NB4 (cell line): ENCODE data around the gene MTHFS.

Source experiments
- MYC ChIP-seq: IDR thresholded peaks from 2 replicates; pipeline ENCODE4 v1.6.1; 2011; ENCODE audit warnings: low read depth, low read length
- POLR2A ChIP-seq: IDR thresholded peaks from 2 replicates; pipeline ENCODE4 v1.6.1; 2011; ENCODE audit warnings: mild to moderate bottlenecking; ENCODE audit not compliant: insufficient read length; ENCODE audit errors: extremely low read depth
- TF ChIP-seq, protein P1 (sequence below): IDR thresholded peaks from one replicate; pipeline ENCODE4 v1.5.1; 2012; ENCODE audit warnings: low read depth, low read length
- TF ChIP-seq, protein P2 (sequence below): IDR thresholded peaks from 2 replicates; pipeline ENCODE4 v1.6.1; 2011; ENCODE audit warnings: low read depth, low read length

DNA sequence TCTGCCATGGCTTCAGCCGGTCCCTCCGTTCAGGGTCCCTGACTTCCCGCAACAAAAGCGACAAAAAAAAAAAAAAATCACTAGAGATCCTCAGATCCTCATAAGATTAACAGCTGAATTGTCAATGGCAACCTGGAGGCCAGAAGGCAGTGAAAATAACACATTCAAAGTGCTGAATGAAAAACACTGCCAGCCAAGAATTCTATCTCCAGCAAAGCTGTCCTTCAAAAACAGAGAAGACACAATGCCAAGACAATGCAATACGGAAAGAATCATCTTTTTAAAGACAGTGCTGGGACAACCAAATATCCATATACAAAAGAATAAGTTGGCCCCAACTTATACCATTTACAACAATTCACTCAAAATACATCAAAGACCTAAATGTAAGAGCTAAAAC lies 21.6 kb downstream of the MTHFS start:
- TF ChIP-seq, protein P1, sequence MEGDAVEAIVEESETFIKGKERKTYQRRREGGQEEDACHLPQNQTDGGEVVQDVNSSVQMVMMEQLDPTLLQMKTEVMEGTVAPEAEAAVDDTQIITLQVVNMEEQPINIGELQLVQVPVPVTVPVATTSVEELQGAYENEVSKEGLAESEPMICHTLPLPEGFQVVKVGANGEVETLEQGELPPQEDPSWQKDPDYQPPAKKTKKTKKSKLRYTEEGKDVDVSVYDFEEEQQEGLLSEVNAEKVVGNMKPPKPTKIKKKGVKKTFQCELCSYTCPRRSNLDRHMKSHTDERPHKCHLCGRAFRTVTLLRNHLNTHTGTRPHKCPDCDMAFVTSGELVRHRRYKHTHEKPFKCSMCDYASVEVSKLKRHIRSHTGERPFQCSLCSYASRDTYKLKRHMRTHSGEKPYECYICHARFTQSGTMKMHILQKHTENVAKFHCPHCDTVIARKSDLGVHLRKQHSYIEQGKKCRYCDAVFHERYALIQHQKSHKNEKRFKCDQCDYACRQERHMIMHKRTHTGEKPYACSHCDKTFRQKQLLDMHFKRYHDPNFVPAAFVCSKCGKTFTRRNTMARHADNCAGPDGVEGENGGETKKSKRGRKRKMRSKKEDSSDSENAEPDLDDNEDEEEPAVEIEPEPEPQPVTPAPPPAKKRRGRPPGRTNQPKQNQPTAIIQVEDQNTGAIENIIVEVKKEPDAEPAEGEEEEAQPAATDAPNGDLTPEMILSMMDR, result no peak
- TF ChIP-seq MYC, result no peak
- TF ChIP-seq POLR2A, result no peak
- TF ChIP-seq, protein P2, sequence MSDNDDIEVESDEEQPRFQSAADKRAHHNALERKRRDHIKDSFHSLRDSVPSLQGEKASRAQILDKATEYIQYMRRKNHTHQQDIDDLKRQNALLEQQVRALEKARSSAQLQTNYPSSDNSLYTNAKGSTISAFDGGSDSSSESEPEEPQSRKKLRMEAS, result no peak
